Panc1 (cell line): ENCODE data around the gene SYNM. TPM values are rescaled to one million over a fixed set of nuclear protein-coding genes. Genes with fewer than 3 reads are reported as not detected.

Experiments used
- ATAC-seq: fragments of 200-7000 bp; cut with Tn5 transposase; 2 replicates; pipeline ENCODE4 v1.9.1; 2020; ENCODE audit warnings: mild to moderate bottlenecking, moderate library complexity
- BruUV-seq: library from RNA; stranded (reverse); fragments of 400-500 nt; replicated peaks from 2 replicates; lab custom pipeline; 2021; lab: Mats Ljungman, UMichigan
- CTCF ChIA-PET: fragments of 300-600 bp; sonication (Branson Sonifier 250); formaldehyde crosslinking; loops from one replicate; lab custom pipeline; 2022; ENCODE audit warnings: antibody characterized with exemption; lab: Charles Lee
- POLR2A ChIA-PET: fragments of 300-600 bp; sonication (Branson Sonifier 250); formaldehyde crosslinking; loops from one replicate; lab custom pipeline; 2022; ENCODE audit warnings: antibody characterized with exemption; lab: Charles Lee
- DNase-seq: peaks from one replicate; pipeline ENCODE4 v3.0.0-alpha.2; 2010; ENCODE audit warnings: low read depth, low spot score
- H3K27ac ChIP-seq: 2 replicates; pipeline ENCODE4 v1.5.1; 2011; ENCODE audit warnings: mild to moderate bottlenecking, low read length, inconsistent platforms
- H3K27me3 ChIP-seq: fragments of 200-500 bp; sonication (Bioruptor generic); 2 replicates; pipeline ENCODE4 v1.6.0; 2014; ENCODE audit warnings: low read length, inconsistent platforms; ENCODE audit not compliant: control insufficient read depth, insufficient read depth
- H3K36me3 ChIP-seq: fragments of 200-500 bp; sonication (Bioruptor generic); 2 replicates; pipeline ENCODE4 v1.5.1; 2014; ENCODE audit warnings: inconsistent platforms, mild to moderate bottlenecking, low read length, moderate library complexity; ENCODE audit not compliant: control insufficient read depth, insufficient read depth
- H3K4me1 ChIP-seq: 2 replicates; pipeline ENCODE4 v1.5.1; 2011; ENCODE audit warnings: inconsistent platforms, mild to moderate bottlenecking, low read length, moderate library complexity; ENCODE audit not compliant: control insufficient read depth, insufficient read depth
- H3K4me3 ChIP-seq, 2 experiments: 2 replicates each; pipeline ENCODE4 v1.5.1; 2011 to 2012; ENCODE audit warnings: low read depth in 2 of 2, low read length in 2 of 2, mild to moderate bottlenecking in 2 of 2, inconsistent platforms in 1 of 2, moderate library complexity in 1 of 2
- H3K9me3 ChIP-seq: fragments of 200-500 bp; sonication (Bioruptor generic); 2 replicates; pipeline ENCODE4 v1.5.1; 2014; ENCODE audit warnings: low read depth, mild to moderate bottlenecking, inconsistent platforms, low read length, moderate library complexity; ENCODE audit not compliant: control insufficient read depth, insufficient read depth
- CTCF ChIP-seq: fragments of 450-650 bp; IDR thresholded peaks from 2 replicates; pipeline ENCODE4 v1.5.1; 2017; ENCODE audit warnings: mild to moderate bottlenecking
- POLR2AphosphoS5 ChIP-seq: IDR thresholded peaks from 2 replicates; pipeline ENCODE4 v1.6.1; 2012; ENCODE audit warnings: mild to moderate bottlenecking, low read depth, low read length, moderate library complexity
- SIN3A ChIP-seq: IDR thresholded peaks from 2 replicates; pipeline ENCODE4 v1.6.1; 2012; ENCODE audit warnings: low read depth, mild to moderate bottlenecking, low read length, moderate library complexity, borderline replicate concordance; ENCODE audit not compliant: insufficient read depth
- TCF7L2 ChIP-seq: IDR thresholded peaks from 2 replicates; pipeline ENCODE4 v1.6.1; 2011; ENCODE audit warnings: mild to moderate bottlenecking, low read depth, low read length, inconsistent platforms
- in situ Hi-C: cut with HindIII; loops from 2 replicates; pipeline ENCODE4 v1.10.0; 2016; ENCODE audit warnings: low sequenced_read_pairs, low pct_unique_long_range_greater_than_20kb
- intact Hi-C: fragments of 100-400 bp; cut with micrococcal nuclease; formaldehyde crosslinking; loops from one replicate; pipeline ENCODE4 v1.10.0; 2022; ENCODE audit not compliant: unreplicated experiment
- total RNA-seq: library from RNA; stranded (reverse); gene quantifications from one replicate; pipeline ENCODE4 v1.2.1, GENCODE V29; 2021; ENCODE audit not compliant: unreplicated experiment
- TF ChIP-seq, protein P1 (sequence below), 2 experiments: IDR thresholded peaks; 2 replicates each; pipeline ENCODE4 v1.6.1; 2011 to 2012; ENCODE audit warnings: low read depth in 2 of 2, control low read depth in 1 of 2, low read length in 1 of 2, mild to moderate bottlenecking in 1 of 2, moderate library complexity in 1 of 2; ENCODE audit not compliant: insufficient read depth in 1 of 2

SYNM gene
- total RNA-seq, 1 experiment from 2014 or later = 38.9 TPM

- BruUV-seq = no TSS peak
- Histone ChIP-seq H3K4me1 (peaks cover 38% of the 10 kb centered on the region), H3K9me3 (no peaks in the 10 kb centered on the region), H3K27ac (no peak overlapping the region), H3K4me3 (no peak overlapping the region), H3K27me3 (no peaks in the 10 kb centered on the region), H3K36me3 (peaks cover 5% of the 10 kb centered on the region; the same call in 1 of the 2 replicates)
- DNase-seq (no peak), ATAC-seq (no peak)
- intact Hi-C loops (no loop called here), in situ Hi-C loops (no loop called here)
- ChIA-PET CTCF (no interaction called here), POLR2A (no interaction called here)
- TF ChIP-seq POLR2AphosphoS5 (no peak), CTCF (no peak), SIN3A (no peak), TCF7L2 (no peak)
- TF ChIP-seq, protein P1, sequence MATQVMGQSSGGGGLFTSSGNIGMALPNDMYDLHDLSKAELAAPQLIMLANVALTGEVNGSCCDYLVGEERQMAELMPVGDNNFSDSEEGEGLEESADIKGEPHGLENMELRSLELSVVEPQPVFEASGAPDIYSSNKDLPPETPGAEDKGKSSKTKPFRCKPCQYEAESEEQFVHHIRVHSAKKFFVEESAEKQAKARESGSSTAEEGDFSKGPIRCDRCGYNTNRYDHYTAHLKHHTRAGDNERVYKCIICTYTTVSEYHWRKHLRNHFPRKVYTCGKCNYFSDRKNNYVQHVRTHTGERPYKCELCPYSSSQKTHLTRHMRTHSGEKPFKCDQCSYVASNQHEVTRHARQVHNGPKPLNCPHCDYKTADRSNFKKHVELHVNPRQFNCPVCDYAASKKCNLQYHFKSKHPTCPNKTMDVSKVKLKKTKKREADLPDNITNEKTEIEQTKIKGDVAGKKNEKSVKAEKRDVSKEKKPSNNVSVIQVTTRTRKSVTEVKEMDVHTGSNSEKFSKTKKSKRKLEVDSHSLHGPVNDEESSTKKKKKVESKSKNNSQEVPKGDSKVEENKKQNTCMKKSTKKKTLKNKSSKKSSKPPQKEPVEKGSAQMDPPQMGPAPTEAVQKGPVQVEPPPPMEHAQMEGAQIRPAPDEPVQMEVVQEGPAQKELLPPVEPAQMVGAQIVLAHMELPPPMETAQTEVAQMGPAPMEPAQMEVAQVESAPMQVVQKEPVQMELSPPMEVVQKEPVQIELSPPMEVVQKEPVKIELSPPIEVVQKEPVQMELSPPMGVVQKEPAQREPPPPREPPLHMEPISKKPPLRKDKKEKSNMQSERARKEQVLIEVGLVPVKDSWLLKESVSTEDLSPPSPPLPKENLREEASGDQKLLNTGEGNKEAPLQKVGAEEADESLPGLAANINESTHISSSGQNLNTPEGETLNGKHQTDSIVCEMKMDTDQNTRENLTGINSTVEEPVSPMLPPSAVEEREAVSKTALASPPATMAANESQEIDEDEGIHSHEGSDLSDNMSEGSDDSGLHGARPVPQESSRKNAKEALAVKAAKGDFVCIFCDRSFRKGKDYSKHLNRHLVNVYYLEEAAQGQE (IDR thresholded peaks at IDR 0.05; ENCODE audit: insufficient read depth in 1 of 2, low read depth in 2 of 2, low read length in 1 of 2) = no peak
These were observed 21.3 kb downstream of the SYNM start for GRCh38 chr15:99126131-99126588.

- Histone ChIP-seq H3K9me3 (no peaks in the 10 kb centered on the region), H3K27me3 (no peaks in the 10 kb centered on the region), H3K4me3 (no peak overlapping the region), H3K27ac (no peak overlapping the region), H3K4me1 (peaks cover 32% of the 10 kb centered on the region), H3K36me3 (peaks cover 5% of the 10 kb centered on the region; the same call in 1 of the 2 replicates)
- no peak for ATAC-seq
- no peak for DNase-seq
- in situ Hi-C loops = no loop called here
- POLR2A ChIA-PET = no interaction called here
- TF ChIP-seq, protein P1 (IDR thresholded peaks at IDR 0.05; ENCODE audit: insufficient read depth in 1 of 2, low read depth in 2 of 2, low read length in 1 of 2) = no peak
- no peak for TF ChIP-seq POLR2AphosphoS5
- no peak for TF ChIP-seq TCF7L2
- CTCF ChIA-PET = no interaction called here
- no TSS peak for BruUV-seq
- intact Hi-C loops = no loop called here
These were observed 22.1 kb downstream of the SYNM start for GRCh38 chr15:99126930-99127329.
